HK-2 (cell line): ENCODE measurements around the gene PRLR.
A peak's percentile ranks its signal among the peaks of the same experiment; 100 is the strongest.

Experiments
- DNase-seq: peaks from one replicate; pipeline ENCODE4 v3.0.0-alpha.2; 2018; ENCODE audit not compliant: unreplicated experiment

The PRLR gene

DNA sequence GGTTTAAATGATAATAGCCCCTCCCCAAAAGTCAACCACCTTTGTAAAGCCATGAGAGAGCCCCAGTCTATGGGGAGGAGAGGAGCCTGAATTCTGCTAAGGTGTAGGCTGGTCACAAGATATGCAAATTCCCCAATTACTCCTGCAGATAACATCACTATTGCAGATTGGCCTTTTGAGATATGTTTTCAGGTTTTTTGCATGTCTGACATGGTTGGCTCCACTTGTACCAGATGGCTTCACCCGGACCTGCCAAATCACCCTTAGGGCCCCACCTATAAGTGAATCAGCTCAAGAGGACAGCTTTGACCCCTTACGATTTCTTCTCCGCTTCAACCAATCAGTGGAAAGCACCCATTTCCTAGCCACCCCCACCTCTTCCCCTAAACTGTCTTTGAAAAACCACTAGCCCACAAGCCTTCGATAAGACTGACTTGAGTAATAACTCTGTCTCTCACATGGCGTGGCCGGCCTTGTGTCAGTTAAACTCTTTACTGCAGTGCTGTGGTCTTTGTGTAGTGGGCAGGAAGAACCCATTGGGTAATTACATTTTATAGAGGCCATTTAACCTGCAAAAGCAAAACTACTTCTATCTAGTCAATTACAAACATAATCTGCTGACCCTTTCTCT lies 69.7 kb downstream of the PRLR start:
- no peak for DNase-seq

- DNase-seq = no peak
Observed at GRCh38 chr5:35159370-35159742, 70.9 kb downstream of the PRLR start.

DNA sequence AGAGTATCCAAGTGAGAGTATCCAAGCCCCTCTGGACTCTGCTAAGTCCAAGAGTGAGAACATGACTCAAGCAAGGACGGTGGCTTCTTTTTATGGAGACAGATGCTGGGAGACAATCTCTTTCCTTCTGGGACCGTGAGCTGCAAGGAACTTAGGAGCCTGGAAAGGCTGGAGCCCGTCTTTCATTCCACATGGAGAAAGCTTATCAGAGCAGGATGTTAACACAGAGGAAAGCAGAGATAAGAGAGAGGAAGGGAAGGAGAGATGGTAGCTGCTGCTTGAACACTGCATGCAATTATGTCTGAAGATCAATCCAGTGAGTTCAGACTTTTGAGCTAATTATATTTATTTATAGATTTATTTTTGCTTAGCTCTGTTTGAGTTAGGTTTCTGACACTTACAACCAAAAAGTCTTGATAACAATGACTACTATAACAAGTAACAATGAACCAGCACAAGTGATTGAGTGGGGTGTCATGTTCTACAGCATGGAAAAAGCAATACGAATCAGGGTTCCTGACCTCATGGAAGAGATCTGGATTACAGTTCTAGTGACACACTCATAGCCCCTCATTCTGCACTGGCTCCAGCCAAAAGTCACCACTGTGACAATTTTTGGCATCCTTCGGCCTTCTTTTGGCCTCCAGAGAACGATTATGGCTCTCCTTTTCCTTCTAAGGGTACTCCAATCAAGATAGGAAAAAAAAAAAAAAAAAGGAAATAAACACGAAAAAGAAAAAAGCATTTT lies 71.5 kb downstream of the PRLR start:
- DNase-seq = no peak

- no peak for DNase-seq
Observed at GRCh38 chr5:35158204-35158603, 72.1 kb downstream of the PRLR start.

DNA sequence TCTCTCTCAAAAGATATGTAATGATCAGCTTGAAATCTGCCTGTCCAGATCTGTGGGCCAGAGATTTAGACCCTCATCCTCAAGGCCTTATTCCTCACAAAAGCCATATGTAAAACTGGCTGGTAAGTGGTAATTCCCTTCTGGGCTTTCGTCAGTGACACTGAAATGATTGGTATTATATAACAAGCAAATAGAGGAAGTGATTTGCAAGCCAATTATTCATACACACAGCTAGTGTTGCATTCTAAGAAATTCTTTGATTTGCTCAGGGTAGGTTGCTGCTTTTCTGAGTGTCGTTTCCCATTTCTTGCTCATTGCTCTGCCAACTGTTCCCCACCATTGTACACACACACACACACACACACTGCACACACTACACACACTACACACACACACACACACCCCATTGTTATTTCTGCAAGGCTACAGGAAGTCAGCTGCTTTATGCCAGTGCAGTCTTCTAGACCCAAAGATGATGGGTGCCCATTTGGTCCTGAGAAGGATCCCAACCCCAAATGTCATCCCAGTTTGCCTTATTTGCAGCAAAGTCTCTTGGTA lies 76.8 kb downstream of the PRLR start:
- no peak for DNase-seq

DNA sequence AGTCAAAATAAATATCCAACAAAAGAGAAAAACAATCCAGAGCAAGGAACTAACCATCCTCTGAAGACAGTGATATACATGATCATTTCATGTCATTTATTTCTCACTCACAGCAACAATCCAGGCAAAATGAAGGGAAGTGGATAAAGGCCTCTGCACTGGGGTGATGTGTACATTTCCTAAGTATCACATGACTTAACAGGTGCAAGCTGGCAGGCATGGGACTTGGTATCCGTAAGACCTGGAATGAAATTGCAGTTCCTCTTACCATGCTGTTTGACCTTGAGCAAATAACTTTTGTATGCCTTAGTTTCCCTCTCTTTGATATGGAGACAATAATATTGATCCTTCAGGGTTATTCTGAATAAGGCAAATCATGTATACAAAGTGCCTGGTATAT lies 77.6 kb downstream of the PRLR start:
- no peak for DNase-seq

GRCh38 chr5:35151146-35151920 lies 79.0 kb downstream of the PRLR start:
- no peak for DNase-seq

GRCh38 chr5:35149041-35149440 lies 81.2 kb downstream of the PRLR start:
- no peak for DNase-seq

DNA sequence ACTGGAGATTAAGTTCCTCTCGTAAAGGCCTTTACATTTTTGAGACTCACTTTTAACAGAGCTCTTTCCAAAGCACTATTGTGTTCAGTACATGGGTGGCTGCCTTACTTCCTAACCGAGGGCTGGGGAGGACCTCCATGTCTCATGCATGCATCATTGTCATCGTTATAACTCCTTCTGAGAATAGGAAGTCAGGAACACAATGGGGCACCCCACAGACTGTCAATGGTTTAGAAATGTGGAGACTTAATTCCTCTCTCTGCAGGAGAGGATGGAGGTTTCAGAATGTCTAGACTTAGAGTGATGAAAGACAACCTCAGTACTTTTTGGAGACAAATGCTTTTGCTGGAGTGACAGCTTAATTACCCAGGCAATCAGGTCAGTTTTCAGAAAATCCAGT lies 83.9 kb downstream of the PRLR start:
- DNase-seq = no peak

GRCh38 chr5:35145691-35146317 lies 84.5 kb downstream of the PRLR start:
- no peak for DNase-seq

GRCh38 chr5:35145012-35145411 lies 85.3 kb downstream of the PRLR start:
- DNase-seq = no peak

GRCh38 chr5:35143841-35144240 lies 86.4 kb downstream of the PRLR start:
- DNase-seq = no peak

DNA sequence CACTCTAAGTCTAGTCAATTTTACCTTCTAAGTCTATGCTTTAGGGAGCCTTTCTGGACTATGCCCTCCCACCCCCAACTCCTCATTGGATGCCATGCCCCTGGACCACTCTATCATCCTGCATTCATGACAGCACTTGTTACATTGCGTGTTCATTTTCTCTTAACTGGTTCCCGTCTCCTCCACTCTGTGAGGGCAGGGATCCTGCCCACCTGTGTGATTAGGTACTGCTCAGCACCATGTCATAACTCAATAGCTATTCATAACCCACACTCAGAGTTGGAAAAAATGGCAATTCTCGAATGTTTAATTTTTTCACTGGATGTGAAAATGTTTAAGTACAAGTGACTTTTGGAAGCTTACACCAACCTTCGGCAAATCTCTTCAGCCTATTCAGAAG lies 88.5 kb downstream of the PRLR start:
- no peak for DNase-seq

DNA sequence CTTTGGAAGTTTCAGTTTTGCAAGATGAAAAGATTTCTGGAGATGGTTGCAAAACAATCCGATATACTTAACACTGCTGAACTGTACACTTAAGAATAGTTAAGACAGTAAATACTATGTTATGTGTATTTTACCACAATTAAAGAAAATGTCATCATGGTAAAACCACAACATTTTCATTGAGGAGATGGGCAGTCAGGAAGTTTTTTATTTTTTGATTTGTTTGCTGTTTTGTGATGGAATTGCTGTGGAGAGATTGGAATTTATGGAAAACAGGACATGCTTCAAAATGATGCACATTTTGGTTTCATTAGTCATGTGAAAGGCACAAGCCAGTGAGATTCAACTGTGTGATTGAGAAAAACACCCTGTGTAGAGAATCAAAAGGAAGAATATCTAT lies 92.1 kb downstream of the PRLR start:
- no peak for DNase-seq

DNA sequence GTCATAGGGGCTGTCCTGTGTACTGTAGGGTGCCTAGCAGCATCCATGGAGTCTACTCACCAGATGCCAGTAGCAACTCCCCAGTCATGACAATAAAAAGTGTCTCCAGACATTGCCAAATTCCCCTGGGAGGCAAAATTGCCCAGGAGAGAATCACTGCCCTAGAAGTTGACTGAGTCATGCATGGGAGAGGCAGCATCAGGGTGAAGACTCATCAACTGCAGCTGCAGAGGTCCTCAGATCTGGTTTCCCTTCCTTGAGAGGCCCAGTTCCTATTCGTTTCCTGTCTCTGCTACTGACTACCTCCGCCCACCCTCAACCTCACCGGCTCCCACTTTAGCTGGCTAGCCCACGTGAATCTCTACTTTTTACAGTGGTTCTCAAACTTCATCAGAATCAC lies 93.9 kb downstream of the PRLR start:
- no peak for DNase-seq

DNA sequence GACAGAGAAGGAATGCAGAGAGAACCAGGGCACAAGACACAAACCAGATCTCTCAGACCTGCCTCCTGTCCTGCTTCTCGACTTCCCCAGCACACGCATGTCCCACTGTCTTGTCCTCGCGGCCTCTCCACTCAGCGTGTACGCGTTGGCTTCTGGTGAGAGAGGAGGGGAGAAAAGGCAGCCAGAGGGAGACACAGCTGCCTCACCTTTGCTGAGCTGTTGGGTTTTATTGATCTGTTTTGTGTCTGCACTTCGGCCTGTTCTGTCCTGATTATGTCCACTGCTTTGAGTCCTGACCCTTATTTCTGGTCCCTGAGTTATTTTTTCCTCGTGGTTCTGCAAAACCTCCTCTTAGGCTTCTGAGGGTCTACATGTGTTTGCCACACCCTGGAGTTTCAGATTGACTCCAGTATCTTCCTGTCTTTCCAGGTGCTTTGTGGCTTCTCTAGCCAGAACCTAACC lies 95.0 kb downstream of the PRLR start:
- DNase-seq = no peak

- DNase-seq = no peak
Observed at GRCh38 chr5:35134278-35135030, 95.8 kb downstream of the PRLR start.

DNA sequence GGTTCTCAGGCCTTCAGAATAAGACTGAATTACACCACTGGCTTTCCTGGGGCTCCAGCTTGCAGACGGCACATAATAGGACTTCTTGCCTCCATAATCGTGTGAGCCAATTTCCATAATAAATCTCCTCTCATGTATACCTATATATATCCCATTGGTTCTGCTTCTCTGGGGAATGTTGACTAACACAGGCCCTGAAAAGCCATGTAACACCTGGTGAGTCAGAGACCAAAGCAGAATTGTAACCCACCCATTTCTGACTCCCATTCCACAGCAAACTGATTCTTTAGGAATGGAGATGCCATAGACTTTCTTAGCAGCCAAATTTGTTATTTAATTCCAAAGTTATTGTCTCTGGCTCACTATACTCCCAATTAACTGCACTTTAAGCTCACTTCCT lies 97.1 kb downstream of the PRLR start:
- no peak for DNase-seq

DNA sequence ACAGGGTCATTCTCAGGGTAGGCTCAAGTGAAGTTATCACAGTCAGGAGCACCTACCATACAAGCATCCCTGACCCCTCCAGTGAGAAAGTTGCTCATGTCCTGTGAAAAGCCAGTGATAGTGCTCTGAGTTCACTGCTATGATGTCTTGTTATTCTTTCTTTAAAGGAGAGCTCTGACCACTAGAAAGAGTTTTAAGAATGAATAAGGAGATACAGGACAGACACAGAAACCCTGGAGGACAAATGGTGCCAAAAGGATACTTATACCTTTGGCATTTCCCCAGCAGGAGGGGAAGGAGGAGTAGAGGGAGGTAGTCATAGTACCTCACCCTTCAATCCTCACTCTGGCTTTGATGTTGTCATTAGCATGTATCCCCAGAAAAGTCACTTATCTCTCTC lies 98.6 kb downstream of the PRLR start:
- no peak for DNase-seq

DNA sequence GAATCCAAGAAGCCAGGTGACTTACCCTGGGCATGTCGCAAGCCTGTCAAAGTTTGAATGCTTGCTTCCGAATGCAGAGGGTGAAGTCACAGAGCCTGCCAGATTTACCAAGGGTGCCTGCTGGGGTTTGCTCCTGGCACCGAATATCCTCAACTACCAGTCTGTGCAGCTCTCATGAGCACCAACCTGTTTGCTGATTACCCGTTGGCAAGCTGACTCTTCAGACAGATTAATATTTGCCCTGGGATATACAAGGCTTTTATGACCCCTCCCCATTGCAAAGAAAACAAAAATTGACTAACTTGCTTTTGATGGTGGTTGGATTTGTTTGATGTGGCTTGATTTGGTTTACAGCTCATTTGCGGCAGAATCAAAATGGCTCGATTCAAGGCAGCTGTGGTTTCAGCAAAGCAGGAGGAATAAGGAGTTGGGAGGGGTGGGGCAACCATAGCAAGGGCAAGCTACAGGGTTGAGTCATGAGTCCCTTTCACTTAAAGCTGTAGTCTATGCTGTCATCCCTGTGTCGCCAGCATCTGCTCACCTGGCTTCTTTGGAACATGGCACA lies 100.3 kb downstream of the PRLR start:
- DNase-seq = peak; percentile 22

DNA sequence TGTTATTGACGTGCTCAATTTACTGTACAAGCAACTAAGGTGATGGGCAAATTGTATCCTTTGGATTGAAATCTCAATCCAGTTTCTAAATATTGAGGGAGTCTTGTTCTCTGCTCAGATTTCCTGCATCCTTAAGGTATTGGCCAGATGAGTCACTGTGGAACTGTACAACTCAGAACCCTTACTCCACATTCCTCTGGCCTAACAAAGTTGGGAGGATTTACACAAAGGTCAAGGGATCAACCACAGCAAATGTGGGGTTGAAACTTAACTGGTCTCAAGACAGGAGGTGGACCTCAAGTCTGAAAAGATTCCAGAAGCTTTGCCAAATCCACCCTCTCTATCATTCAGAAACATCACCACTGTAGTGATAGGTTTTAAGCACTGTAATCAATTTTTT lies 101.0 kb downstream of the PRLR start:
- DNase-seq = no peak
